GM21515 (cell line): Measurements from ENCODE around the gene COPZ1.

Experiments
- ATAC-seq: cut with Tn5 transposase; IDR thresholded peaks from one replicate; pipeline ENCODE4 v1.9.1; 2021; ENCODE audit not compliant: unreplicated experiment

COPZ1 gene

DNA sequence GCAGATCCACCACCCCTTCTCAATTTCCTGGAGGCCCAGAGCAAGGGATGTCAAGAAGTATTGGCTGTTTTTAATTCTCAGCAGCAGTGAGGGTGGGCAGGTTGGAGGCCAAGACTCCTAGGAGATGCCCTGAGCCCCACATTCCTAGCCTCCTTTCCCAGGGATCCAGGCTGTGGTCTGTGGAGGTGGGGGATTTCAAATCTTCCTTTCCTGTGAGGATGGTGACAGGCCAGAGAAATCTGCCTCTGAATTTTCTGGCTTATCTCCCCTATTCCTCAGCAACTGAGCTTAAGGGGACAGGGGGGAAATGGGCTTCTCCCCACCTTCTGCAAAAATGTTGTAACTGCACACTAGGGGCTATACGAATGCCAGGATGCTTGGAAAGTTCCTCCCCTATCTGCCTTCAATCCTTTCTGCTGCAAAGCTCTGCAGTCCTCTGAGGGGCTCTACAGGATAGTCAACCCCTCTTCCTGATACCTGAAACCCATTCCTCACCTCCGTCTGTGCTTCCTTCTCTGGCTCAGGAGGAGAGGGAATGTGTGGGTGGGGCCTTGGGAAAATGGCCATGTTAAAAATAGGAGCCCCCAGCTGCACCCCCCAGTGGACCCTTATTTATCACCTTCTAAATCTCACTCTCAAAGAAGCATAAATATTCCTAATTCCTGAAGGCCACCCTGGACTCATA lies 32.7 kb downstream of the COPZ1 start:
- ATAC-seq = no peak

DNA sequence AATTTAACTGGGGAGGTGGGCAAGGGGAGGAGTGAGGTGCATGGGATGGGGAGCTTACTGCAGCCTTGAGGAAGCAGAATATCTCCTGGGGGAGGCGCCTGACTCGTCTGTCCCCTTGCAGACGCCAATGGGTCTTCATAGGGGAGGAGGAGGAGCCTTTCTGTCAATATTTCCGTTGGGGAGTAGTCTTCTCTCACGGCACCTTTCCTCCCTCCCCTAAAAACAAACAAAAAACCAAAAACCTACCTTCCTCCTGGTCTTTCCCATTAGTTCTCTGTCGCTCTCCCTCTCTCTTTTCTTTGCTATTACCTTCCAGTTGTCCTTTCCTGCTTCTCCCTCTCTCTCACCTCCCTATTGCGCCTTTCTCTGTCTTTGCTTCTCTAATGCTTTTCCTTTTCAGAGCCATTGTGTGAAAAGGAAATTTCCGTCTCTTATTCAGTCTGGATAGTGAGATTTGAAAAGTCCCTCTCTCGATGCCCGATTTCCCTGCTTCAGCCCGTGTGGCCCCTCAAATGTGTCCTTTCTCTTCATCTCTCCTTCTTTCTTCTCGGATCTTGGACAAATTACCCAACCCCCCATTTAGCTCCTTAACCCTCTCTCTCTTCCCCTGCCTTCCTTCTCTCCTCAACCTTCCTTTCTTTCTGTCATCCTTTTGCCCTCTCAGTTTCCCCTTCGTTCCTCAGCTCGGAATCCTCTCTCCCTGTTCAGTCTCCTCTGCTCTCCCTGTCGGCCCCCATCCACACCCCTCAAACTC lies 33.4 kb downstream of the COPZ1 start:
- ATAC-seq = no peak

DNA sequence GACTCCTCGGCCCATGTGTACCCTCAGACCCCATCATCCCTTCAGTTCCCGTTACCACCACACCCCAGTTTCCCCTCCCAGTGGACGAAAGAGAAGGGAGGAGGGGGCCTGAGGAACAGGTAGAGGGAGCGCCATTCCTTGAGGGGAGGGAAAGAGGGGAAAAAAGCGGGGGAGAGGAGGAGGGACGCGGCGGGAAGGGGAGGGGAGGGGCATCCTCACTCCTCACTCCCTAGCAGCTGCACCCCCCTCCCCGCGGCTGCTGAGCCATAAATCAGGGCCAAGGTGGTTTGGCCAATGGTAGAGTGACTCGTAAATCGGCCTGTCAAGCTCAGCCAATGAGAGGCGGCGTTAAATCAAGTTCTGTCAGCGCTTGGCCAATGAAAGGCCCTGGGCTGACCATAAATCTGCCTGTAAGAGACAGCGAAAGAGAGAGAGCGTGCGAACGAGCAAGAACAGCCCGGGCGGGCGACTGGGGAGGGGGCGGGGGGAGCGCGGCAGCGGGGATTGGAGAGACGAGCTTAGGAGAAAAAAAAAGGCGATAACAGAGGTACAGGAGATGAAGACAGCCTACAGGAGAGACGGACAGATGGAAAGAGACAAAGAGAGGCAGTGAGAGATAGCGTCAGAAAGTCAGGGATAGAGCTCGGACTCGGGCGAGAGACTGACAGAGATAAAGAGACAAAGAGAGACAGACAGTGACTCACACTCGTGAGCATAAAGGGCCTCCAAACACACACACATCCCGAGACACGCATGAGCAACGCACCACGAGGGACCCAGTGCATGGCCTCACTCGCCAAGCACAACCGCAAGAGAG lies 34.2 kb downstream of the COPZ1 start:
- peak; percentile 99 for ATAC-seq

DNA sequence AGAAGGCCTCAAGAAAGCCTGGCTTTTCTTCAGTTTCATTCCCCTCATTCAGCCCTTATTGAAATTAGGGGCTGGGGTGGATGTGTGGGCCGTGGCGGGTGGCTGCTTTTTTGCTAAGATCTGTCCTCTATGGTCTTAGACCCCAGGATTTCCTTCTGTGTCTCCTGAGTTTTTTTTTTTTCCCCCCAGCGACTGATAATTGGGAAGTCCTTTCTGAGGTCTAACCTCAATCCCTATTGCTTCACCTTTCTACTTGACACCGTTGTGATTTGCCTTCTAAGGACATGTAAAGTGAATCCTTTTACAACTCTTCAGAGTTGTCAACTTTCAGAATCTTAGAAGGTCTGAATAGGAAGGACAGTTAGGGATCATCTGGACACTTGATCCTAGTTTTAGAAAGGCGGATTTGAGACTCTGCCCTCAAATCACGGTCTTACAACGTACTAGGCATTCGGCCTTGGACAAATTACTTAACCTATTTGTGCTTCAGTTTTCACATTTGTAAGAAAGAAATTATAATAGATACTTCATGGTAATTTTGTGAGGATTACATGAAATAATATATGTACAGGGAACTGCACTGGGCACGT lies 34.9 kb downstream of the COPZ1 start:
- ATAC-seq = no peak

DNA sequence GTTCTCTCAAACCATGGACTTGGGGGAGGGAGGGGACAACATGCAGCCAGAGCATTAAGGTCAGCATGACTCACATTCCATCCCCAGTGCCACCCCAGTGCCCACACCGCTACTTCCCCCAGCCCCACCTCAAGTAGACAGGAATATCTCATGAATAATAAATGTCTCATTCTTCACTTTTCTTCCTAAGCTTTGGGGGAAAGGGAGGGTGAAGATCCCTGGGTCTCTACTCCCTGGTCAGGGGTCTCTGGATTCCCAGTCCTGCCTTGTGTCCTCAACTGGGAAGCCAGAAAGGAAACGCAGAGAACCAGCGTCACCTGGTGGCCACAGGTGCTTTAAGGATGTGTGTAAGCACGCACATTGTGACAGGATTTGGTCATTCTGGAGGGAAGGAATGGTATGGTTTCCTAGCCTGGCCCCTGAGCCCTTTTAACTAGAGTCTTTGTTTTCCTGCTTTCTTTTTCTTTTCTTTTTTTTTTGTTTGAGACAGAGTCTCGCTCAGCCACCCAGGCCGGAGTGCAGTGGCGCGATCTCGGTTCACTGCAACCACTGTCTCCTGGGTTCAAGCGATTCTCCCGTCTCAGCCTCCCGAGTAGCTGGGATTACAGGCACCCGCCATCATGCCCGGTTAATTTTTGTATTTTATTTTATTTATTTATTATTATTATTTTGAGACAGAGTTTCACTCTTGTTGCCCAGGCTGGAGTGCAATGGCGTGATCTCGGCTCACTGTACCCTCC lies 36.0 kb downstream of the COPZ1 start:
- ATAC-seq = no peak

DNA sequence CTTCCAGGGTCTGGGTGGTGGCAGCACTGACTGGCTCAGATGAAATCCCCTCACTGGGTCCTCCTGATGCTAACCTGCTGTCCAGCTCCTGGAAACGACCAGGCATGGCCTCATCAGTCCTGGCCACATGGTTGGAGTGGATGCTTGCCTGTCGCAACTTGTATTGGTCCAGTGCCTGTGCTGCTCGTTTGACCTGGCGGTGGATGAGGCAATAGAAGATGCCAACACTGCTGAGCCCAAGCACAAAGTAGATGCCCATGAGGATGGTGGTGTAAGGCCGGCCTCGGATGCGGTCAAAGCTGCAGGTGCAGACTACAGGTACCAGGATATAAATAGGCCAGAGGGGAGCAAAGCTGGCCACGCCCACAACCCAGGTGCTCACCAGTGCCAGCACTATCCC lies 38.1 kb downstream of the COPZ1 start:
- no peak for ATAC-seq

DNA sequence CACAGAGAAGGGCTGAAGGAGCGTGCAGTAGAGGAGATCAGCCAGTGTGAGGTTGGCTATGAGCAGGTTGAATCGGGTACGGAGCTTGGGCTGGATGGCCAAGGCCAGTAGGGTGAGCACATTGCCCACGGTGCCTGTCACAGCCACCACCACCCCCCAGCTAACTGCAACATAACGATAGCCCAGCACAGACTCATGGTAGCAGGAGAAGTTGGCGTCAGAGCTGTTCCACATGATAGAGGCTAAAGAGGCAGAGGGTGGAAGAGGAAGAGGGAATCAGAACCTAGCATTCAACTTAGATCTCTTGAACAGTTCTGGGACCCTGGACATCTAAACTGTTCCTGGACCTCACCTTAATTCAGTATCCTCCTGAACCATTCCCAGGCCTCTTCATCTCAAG lies 38.7 kb downstream of the COPZ1 start:
- no peak for ATAC-seq

DNA sequence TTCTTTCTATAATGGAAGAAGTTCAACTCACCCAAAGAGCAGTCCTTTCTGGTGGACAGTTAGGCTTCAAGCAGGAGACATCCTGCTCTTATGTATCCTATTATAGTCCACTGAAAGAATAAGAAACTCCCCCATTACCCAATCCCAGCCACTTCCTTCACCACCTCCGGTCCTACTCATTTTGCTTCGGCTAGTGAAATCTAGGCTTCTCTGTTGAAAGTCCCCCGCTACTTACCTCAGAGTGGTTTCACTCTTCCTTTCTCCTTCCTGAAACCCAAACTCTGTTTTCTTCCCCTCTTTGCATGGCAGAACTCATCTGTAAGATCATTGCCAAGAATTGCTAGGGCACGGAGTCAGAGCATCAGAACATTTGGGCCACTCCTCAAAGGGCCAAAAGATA lies 39.5 kb downstream of the COPZ1 start, which contains the start of gene GPR84:
TSS of gene GPR84 (minus strand) at position 74 of the 400 bp plus-strand sequence. CDS start 635 bp downstream, outside the sequence.
- peak; percentile 46 for ATAC-seq

DNA sequence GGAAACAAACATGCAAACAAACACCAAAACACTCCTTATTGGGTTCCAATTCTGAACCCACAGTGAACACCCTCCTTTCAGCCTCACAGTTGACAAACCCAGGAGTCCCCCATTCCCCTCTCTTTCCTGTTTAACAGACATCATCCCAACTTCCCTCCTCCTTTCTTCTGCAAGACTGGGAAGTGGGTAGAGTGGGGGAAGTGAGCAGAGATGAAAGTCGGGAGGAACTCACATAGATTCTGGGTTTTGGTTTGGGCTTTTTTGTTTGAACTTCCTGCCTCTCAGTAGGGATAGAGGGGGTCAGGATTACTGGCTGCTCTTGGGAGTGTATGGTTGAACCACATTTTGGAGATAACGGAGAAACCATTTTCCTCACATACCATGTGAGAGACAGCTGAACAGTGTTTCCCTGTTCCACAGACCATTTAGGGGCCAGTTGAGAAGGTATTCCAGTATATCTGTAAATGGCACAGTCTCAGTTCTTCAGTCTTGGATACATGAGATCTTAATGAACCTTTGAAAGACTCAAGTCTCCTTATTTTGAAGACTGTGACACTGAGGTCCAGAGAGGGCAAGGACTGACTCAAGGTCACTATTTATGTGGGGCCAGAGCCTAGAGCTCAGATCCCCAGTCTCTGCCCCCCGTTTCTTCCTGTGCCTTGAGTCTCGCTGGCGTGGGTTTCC lies 43.2 kb downstream of the COPZ1 start:
- ATAC-seq = no peak

DNA sequence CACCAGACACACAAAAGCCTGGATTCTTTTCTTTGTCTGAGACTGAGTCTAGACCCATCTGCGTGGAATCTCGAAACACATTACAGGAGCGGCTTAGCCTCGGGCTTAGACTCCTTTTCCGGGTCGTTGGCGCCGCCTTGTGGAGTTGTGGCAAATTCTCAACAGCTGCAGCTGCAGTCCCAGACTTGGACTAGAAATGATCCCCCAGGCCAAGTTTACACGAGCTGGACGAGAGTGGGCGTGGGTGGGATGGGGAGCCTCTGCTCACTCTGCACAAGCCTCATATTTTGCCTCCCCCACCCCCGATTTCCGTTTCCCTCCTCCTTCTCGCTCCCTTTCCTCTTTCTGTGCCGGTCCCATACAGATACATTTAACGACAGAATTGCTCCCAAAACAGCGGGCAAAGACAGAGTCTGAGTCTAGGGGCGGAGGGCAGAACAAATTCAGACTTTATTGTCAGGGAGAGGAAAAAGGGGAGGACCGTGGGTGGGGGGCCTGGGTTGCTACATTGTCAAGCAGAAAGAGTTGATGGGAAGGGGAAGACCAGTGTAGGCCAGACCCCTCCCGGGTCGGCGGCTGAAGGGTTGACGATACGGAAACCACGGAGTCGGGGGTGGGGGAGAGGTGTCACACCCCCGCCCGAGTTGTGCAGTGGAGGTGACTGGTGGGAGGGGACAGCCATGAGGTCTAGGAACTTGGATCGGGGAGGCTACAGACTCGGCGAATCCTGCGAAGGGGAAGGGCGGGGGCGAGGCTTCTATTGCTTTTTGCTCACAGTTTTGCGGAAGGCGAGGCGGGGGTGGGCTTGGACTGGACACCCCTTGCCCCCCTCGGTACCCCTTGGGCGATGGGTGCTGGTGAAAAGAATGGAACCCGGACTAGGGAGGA lies 44.0 kb downstream of the COPZ1 start:
- peak; percentile 61 for ATAC-seq

DNA sequence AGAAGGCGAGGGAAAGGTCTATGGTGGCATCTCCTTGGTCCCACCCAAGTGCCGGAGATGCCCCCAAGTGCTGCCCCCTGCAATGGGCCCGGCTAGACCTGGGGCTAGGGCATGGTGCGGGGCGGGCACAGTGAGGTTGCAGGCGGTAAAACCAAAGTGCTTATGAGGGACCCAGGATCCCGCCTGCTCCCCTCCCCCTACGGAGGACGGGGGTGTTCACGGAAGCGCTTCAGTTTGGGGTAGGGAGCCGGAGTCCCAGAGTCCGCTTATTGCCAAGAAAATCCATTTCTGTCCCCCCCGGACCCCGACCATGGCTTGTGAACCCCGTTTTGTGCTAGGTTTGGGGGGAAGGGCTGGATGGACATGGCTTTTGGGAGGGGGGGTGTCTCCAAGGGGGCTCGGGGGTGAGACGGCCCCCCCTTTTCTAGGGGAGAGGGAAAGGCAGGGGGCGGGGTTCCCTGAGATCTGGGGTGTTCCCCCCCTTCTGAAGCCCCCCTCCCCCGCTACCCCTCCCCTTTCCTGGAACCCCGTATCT lies 44.7 kb downstream of the COPZ1 start:
- no peak for ATAC-seq

DNA sequence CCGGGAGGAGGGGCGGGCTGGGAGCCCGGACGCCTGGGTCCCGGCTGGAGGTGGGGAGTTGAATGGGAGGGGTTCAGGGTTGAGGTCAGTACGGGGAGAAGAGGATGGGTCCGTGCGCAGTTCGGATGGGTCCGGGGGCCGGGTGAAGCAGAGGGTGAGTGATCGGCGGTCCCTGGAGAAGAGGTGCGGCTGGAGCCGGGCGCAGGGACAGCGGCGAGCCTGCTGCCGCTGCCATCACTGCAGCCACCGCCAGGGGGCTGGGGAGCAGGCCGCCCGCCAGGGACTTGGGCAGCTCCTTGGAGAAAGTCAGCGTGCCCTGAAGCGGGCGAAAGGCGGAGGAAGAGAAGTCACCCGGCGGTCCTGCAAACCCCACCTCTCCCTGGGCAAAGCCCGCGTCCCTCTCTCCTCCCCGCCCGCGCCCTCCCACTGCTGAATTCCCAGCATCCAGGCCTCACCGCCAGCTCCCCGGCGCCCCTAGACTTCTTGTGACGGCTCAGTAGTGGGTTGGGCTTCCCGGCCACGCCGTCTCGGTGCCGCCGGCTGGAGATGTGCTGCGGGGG lies 45.3 kb downstream of the COPZ1 start:
- ATAC-seq = no peak

DNA sequence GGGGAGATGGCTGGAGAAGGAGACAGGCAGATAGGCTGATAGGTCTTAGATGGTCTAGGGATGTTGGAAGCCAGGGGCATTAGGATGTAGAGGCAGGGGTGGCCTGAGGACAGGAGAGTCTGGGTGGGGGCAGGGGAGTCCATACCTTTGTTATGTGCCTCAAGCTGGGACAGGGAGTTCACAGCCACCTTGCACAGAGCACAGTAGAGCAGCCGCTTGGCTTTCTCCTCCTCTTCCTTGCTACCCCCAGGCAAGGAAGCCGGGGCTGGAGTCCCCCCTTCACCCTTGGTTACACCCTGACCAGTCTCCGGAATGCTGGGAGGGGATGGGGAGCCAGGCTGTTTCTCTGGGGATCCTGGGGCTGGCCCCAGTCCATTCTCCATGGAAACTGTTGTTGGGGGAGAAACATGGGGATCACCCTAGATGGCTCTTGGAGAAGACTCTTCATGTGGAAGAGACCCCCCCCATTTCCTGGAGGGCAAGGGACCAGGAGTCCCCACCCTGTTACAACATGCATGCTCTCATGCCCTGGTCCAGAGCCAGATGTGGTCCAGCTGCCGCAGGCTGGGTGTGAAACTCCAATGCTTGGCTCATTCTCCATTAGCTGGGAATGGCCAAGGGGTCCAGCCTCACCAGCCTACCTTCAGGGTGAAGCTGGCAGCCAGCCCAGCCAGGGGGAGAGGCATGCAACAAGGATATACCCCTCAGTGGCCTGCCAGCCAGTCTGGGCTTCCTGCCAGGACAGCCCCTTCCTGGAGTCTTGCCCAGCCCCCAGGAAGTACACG lies 46.6 kb downstream of the COPZ1 start:
- ATAC-seq = no peak

DNA sequence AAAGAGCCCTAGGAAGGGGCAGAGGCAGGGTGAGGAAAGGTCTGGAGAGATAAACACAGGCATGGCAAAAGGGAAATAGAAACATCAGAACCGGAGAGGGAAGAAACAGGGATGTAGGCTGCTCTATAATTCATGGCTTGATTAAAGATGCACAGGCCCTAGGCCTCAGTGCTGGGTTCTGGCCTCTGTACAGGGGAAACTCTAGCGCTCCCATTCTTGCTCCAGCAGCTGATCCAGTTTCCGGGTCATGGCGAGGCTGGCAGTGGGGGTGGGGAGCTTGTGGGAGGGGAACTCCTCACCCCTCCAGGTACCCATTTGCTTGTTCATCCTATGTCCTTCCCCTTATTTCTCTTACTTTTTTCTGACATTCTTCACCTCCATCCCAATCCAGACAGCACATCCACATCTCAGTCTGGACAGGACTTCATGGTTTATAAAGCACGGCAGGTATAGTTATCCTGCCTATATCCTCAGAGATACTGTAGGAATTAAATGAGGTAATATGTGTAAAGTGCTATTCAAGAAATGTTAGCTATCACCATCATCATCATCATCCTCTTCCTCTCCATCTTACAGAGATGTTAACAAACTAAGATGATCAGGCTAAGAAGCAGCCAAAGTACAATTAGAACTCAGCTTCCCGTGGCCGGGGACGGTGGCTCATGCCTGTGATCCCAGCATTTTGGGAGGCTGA lies 47.3 kb downstream of the COPZ1 start:
- ATAC-seq = no peak

DNA sequence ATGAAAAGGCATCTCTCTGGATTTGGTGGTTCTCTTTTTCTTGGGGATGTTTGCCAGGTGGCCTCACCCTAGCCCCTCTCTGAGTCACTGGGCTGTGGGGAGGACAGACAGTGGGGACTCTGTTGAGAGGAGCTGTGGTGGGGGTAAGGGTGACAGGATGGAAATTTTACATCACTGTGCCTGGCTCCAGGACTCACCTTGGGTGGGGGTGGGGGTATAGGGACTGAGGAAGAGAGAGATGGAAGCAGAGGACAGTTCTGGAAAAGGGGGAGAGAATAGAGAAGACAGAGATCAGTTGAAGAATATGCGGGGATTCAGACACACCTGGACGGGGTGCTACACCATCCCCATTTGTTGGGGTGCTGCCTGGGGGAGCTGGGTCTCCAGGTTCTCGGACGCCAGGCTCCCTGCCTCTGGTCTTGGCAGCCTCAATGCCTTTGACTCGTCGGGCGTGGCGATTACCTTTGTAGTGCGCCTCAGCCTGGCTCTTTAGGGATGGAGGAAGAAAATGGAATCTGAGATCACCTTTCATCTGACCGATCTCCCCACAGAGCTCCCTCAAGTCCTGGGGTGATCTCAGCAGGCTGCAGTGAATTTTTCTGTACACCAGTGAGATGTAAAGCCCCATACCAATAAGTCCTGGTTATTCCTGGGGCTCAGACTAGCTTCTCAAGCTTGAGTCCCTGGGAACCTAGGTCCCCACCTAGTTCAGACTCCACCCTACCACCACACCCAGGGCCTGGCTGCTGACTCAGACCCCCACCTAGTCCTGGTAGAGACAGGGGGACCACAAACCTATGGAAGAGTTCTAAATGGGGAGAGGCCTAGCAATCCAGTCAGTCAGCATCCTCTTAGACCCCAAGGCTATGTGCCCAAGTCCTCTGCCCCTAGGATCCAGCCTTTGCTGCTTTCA lies 49.0 kb downstream of the COPZ1 start:
- no peak for ATAC-seq
